A673 (cell line): Measurements from ENCODE around the gene SLIT3.

Source experiments
- CTCF ChIP-seq: fragments of 300-800, 200-600 bp; sonication (generic); conservative IDR thresholded peaks from 2 replicates; pipeline ENCODE4 v1.5.1; 2017; ENCODE audit warnings: low read depth, mild to moderate bottlenecking, antibody characterized with exemption, low read length, moderate library complexity, mixed read lengths
- EZH2 ChIP-seq: fragments of 200-600 bp; sonication (generic); IDR thresholded peaks from 2 replicates; pipeline ENCODE4 v1.6.1; 2017; ENCODE audit warnings: borderline replicate concordance, low read depth, mild to moderate bottlenecking, mixed read lengths, antibody characterized with exemption, low read length; ENCODE audit not compliant: poor library complexity, severe bottlenecking

- no peak for TF ChIP-seq CTCF
- no peak for TF ChIP-seq EZH2
Observed at GRCh38 chr5:168784454-168784853, 516.5 kb downstream of the SLIT3 start.
